HepG2 (cell line): ENCODE data around the gene TMIGD2. TPM values are rescaled to one million over a fixed set of nuclear protein-coding genes. Genes with fewer than 3 reads are reported as not detected.

Experiments
- HCFC1 ChIP-seq: fragments of 150-350 bp; IDR thresholded peaks from 2 replicates; pipeline ENCODE4 v1.6.1; 2014; ENCODE audit warnings: low read depth, low read length
- HOXA7 ChIP-seq: sonication (generic); formaldehyde crosslinking; IDR thresholded peaks from 2 replicates; pipeline ENCODE4 v1.8.1; 2022; ENCODE audit warnings: mild to moderate bottlenecking, missing genetic modification reagents, moderate library complexity
- KLF9 ChIP-seq: IDR thresholded peaks from 2 replicates; pipeline ENCODE4 v1.6.1; 2016; ENCODE audit warnings: low read depth
- MTF1 ChIP-seq: sonication (generic); formaldehyde crosslinking; IDR thresholded peaks from 2 replicates; pipeline ENCODE4 v1.5.0; 2020; ENCODE audit warnings: missing genetic modification reagents
- MTF2 ChIP-seq: sonication (generic); formaldehyde crosslinking; IDR thresholded peaks from 2 replicates; pipeline ENCODE4 v1.5.0; 2020; ENCODE audit warnings: missing genetic modification reagents, borderline replicate concordance
- NR2F1 ChIP-seq, 2 experiments: fragments of 450-650 bp in 1 of 2; formaldehyde crosslinking in 1 of 2; IDR thresholded peaks; 2 replicates each; pipeline versions ENCODE4 v1.5.0 to v1.6.1; 2016 to 2020; ENCODE audit warnings: mild to moderate bottlenecking in 1 of 2, missing compliant biosample characterization in 1 of 2, missing genetic modification reagents in 1 of 2, moderate library complexity in 1 of 2
- SNRNP70 ChIP-seq: fragments of 200-400 bp; formaldehyde crosslinking; IDR thresholded peaks from 2 replicates; pipeline ENCODE4 v1.6.1; 2017; ENCODE audit warnings: mild to moderate bottlenecking, low read depth, low read length, moderate library complexity
- SRSF1 ChIP-seq: fragments of 200-400 bp; formaldehyde crosslinking; optimal IDR thresholded peaks from 2 replicates; pipeline ENCODE3; 2017; ENCODE audit warnings: mild to moderate bottlenecking, low read depth, low read length, moderate library complexity
- TSC22D2 ChIP-seq: sonication (generic); formaldehyde crosslinking; IDR thresholded peaks from 2 replicates; pipeline ENCODE4 v1.5.1; 2020; ENCODE audit warnings: missing genetic modification reagents, mild to moderate bottlenecking, borderline replicate concordance
- YY1 ChIP-seq: IDR thresholded peaks from 2 replicates; pipeline ENCODE4 v1.6.1; 2011; ENCODE audit warnings: low read length, low read depth, moderate library complexity, mild to moderate bottlenecking; ENCODE audit not compliant: insufficient read depth, insufficient replicate concordance
- ZNF207 ChIP-seq: fragments of 450-650 bp; IDR thresholded peaks from 2 replicates; pipeline ENCODE4 v1.6.1; 2016; ENCODE audit warnings: antibody characterized with exemption, borderline replicate concordance
- ZNF674 ChIP-seq: sonication (generic); formaldehyde crosslinking; IDR thresholded peaks from 2 replicates; pipeline ENCODE4 v1.5.0; 2020; ENCODE audit warnings: low read depth, mild to moderate bottlenecking, missing genetic modification reagents
- ZNF768 ChIP-seq: sonication (generic); formaldehyde crosslinking; IDR thresholded peaks from 2 replicates; pipeline ENCODE4 v1.4.0; 2020; ENCODE audit warnings: missing genetic modification reagents
- polyA plus RNA-seq, 8 experiments: library from polyadenylated mRNA; depleted of rRNA in 3 of 8; stranded (reverse) in 7 of 8; unstranded in 1 of 8; fragments of >200 nt; fragmentation: Illumina TruSeq in 4 of 8; extraction: Trizol in 4 of 8; gene quantifications; 2 replicates each; pipeline versions ENCODE4 v1.2.1 to v1.2.3, GENCODE V29; 2011 to 2016; ENCODE audit warnings: low read depth in 4 of 8, missing spikeins in 1 of 8, mixed read lengths in 1 of 8; ENCODE audit not compliant: insufficient read depth in 1 of 8
- total RNA-seq, 5 experiments: library from RNA; depleted of rRNA; stranded (reverse); fragments of >200 nt; fragmentation: Illumina TruSeq; extraction: Trizol; gene quantifications; 2 replicates each; pipeline ENCODE4 v1.2.3, GENCODE V29; 2016; ENCODE audit warnings: low read depth in 1 of 5
- TF ChIP-seq, protein P1 (sequence below), 2 experiments: fragments of 450-650 bp in 1 of 2; sonication (generic) in 1 of 2; formaldehyde crosslinking; IDR thresholded peaks; 2 replicates each; pipeline versions ENCODE4 v1.5.0 to v1.8.0; 2020 to 2022; ENCODE audit warnings: mild to moderate bottlenecking in 1 of 2, missing genetic modification reagents in 1 of 2
- TF ChIP-seq, protein P2 (sequence below): sonication (generic); formaldehyde crosslinking; IDR thresholded peaks from 2 replicates; pipeline ENCODE4 v1.5.0; 2020; ENCODE audit warnings: mild to moderate bottlenecking, missing genetic modification reagents, borderline replicate concordance
- TF ChIP-seq, protein P3 (sequence below): sonication (generic); formaldehyde crosslinking; IDR thresholded peaks from 2 replicates; pipeline ENCODE4 v1.5.1; 2020; ENCODE audit warnings: missing genetic modification reagents, mild to moderate bottlenecking, borderline replicate concordance

The TMIGD2 gene
- total and polyA plus RNA-seq, 2 of the 13 experiments (the other 11 are each of a cell fraction or from before 2014, with no cell fraction given): 0.11 to 1.0 TPM

DNA sequence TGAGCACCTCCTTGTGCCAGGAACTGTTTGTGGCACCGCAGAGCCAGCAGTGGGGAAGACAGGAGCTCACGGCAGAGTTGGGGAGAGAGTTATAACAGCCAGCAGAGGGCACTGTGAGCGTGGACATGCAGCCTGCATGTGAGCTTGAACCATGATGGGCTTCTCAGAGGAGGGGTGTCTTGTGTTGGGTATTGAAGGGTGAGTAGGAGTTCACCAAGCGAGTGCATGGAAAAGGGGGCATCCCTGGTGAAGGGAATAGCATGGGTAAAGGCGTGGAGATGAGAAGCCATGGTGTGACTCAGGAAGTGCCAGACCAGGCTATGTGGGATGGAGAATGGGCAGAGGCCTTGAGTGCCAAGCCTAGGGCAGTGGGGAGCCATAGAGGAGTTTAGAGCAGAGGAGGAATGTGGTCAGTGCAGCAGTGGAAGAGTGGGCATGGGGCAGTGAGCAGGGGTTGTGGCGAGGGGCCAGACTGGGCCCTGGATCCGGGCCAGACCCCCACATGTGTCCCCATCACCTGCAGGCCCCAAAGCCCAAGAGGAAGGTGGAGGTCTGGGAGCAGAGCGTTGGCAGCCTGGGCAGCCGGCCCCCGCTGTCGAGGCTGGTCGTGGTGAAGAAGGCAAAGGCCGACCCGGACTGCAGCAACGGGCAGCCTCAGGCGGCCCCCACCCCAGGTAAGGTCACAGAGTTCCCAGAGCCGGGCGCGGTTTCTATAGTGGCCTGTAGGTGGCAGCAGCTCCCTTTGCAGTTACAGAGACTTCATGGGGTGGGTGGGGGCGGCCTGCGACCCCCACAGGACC, 34.9 kb downstream of the TMIGD2 start (continued):
- TF ChIP-seq ZNF674 (no peak), NR2F1 (CRISPR knock-in tag; IDR thresholded peaks at IDR 0.05) (0 out of 4 replicates have a peak, but pooled peaks of 1 of the 2 experiments have one; percentile 13), HOXA7 (no peak), ZNF207 (no peak), MTF2 (CRISPR knock-in tag) (no peak), MTF1 (CRISPR knock-in tag) (no peak), YY1 (no peak), SRSF1 (peak; percentile 83), HCFC1 (no peak), TSC22D2 (CRISPR knock-in tag) (no peak), SNRNP70 (no peak), KLF9 (CRISPR knock-in tag) (no peak), ZNF768 (CRISPR knock-in tag) (no peak; the same call in 1 of the 2 replicates)
- TF ChIP-seq, protein P1, sequence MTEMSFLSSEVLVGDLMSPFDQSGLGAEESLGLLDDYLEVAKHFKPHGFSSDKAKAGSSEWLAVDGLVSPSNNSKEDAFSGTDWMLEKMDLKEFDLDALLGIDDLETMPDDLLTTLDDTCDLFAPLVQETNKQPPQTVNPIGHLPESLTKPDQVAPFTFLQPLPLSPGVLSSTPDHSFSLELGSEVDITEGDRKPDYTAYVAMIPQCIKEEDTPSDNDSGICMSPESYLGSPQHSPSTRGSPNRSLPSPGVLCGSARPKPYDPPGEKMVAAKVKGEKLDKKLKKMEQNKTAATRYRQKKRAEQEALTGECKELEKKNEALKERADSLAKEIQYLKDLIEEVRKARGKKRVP (CRISPR knock-in tag; IDR thresholded peaks at IDR 0.05): no peak
- TF ChIP-seq, protein P2, sequence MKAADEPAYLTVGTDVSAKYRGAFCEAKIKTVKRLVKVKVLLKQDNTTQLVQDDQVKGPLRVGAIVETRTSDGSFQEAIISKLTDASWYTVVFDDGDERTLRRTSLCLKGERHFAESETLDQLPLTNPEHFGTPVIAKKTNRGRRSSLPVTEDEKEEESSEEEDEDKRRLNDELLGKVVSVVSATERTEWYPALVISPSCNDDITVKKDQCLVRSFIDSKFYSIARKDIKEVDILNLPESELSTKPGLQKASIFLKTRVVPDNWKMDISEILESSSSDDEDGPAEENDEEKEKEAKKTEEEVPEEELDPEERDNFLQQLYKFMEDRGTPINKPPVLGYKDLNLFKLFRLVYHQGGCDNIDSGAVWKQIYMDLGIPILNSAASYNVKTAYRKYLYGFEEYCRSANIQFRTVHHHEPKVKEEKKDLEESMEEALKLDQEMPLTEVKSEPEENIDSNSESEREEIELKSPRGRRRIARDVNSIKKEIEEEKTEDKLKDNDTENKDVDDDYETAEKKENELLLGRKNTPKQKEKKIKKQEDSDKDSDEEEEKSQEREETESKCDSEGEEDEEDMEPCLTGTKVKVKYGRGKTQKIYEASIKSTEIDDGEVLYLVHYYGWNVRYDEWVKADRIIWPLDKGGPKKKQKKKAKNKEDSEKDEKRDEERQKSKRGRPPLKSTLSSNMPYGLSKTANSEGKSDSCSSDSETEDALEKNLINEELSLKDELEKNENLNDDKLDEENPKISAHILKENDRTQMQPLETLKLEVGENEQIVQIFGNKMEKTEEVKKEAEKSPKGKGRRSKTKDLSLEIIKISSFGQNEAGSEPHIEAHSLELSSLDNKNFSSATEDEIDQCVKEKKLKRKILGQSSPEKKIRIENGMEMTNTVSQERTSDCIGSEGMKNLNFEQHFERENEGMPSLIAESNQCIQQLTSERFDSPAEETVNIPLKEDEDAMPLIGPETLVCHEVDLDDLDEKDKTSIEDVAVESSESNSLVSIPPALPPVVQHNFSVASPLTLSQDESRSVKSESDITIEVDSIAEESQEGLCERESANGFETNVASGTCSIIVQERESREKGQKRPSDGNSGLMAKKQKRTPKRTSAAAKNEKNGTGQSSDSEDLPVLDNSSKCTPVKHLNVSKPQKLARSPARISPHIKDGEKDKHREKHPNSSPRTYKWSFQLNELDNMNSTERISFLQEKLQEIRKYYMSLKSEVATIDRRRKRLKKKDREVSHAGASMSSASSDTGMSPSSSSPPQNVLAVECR: peak; percentile 20; the same call in 1 of the 2 replicates
- TF ChIP-seq, protein P3, sequence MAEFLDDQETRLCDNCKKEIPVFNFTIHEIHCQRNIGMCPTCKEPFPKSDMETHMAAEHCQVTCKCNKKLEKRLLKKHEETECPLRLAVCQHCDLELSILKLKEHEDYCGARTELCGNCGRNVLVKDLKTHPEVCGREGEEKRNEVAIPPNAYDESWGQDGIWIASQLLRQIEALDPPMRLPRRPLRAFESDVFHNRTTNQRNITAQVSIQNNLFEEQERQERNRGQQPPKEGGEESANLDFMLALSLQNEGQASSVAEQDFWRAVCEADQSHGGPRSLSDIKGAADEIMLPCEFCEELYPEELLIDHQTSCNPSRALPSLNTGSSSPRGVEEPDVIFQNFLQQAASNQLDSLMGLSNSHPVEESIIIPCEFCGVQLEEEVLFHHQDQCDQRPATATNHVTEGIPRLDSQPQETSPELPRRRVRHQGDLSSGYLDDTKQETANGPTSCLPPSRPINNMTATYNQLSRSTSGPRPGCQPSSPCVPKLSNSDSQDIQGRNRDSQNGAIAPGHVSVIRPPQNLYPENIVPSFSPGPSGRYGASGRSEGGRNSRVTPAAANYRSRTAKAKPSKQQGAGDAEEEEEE (CRISPR knock-in tag): no peak
